HepG2 (cell line): ENCODE measurements around the gene KRTAP5-6. TPM values are rescaled to one million over a fixed set of nuclear protein-coding genes. Genes with fewer than 3 reads are reported as not detected.

Experiments
- ARID4A ChIP-seq: sonication (generic); formaldehyde crosslinking; IDR thresholded peaks from 2 replicates; pipeline ENCODE4 v1.5.0; 2020; ENCODE audit warnings: mild to moderate bottlenecking, missing genetic modification reagents, borderline replicate concordance
- CEBPB ChIP-seq: IDR thresholded peaks from 2 replicates; pipeline ENCODE4 v1.6.1; 2011; ENCODE audit warnings: low read depth, low read length, improper control_type of control experiment, borderline replicate concordance
- ELF3 ChIP-seq: IDR thresholded peaks from 2 replicates; pipeline ENCODE4 v1.6.1; 2016; ENCODE audit warnings: missing genetic modification reagents, missing compliant biosample characterization
- ELF4 ChIP-seq: sonication (generic); formaldehyde crosslinking; IDR thresholded peaks from 2 replicates; pipeline ENCODE4 v1.5.0; 2020; ENCODE audit warnings: missing genetic modification reagents, mild to moderate bottlenecking, moderate library complexity, borderline replicate concordance
- GTF2F1 ChIP-seq: fragments of 150-350 bp; IDR thresholded peaks from 2 replicates; pipeline ENCODE4 v1.6.1; 2014; ENCODE audit warnings: low read length
- HMGXB4 ChIP-seq, 2 experiments: sonication (generic) in 1 of 2; formaldehyde crosslinking in 1 of 2; IDR thresholded peaks; 2 replicates each; pipeline versions ENCODE4 v1.4.0 to v1.6.1; 2018 to 2020; ENCODE audit warnings: missing genetic modification reagents in 2 of 2, borderline replicate concordance in 1 of 2, low read depth in 1 of 2, mild to moderate bottlenecking in 1 of 2, missing biosample characterization in 1 of 2
- MLLT10 ChIP-seq: sonication (generic); formaldehyde crosslinking; IDR thresholded peaks from 2 replicates; pipeline ENCODE4 v1.4.0; 2020; ENCODE audit warnings: missing genetic modification reagents
- PRDM10 ChIP-seq: sonication (generic); formaldehyde crosslinking; IDR thresholded peaks from 2 replicates; pipeline ENCODE4 v1.4.0; 2020; ENCODE audit warnings: low read depth, missing genetic modification reagents
- SIX1 ChIP-seq: sonication (generic); formaldehyde crosslinking; IDR thresholded peaks from 2 replicates; pipeline ENCODE4 v1.4.0; 2020; ENCODE audit warnings: missing genetic modification reagents, borderline replicate concordance
- SNAPC5 ChIP-seq: sonication (generic); formaldehyde crosslinking; IDR thresholded peaks from 2 replicates; pipeline ENCODE4 v1.8.1; 2023; ENCODE audit warnings: mild to moderate bottlenecking, missing genetic modification reagents, borderline replicate concordance
- SRSF1 ChIP-seq: fragments of 200-400 bp; formaldehyde crosslinking; optimal IDR thresholded peaks from 2 replicates; pipeline ENCODE3; 2017; ENCODE audit warnings: mild to moderate bottlenecking, low read depth, low read length, moderate library complexity
- SUZ12 ChIP-seq: fragments of 150-350 bp; IDR thresholded peaks from 2 replicates; pipeline ENCODE4 v1.6.1; 2014; ENCODE audit warnings: low read depth, low read length
- TFDP2 ChIP-seq: sonication (generic); formaldehyde crosslinking; IDR thresholded peaks from 2 replicates; pipeline ENCODE4 v1.4.0; 2020; ENCODE audit warnings: missing genetic modification reagents
- ZNF20 ChIP-seq: sonication (generic); formaldehyde crosslinking; IDR thresholded peaks from 2 replicates; pipeline ENCODE4 v1.4.0; 2020; ENCODE audit warnings: mild to moderate bottlenecking, moderate library complexity, missing genetic modification reagents
- ZNF207 ChIP-seq: fragments of 450-650 bp; IDR thresholded peaks from 2 replicates; pipeline ENCODE4 v1.6.1; 2016; ENCODE audit warnings: antibody characterized with exemption, borderline replicate concordance
- ZNF432 ChIP-seq: sonication (generic); formaldehyde crosslinking; IDR thresholded peaks from 2 replicates; pipeline ENCODE4 v1.5.0; 2020; ENCODE audit warnings: missing genetic modification reagents, mild to moderate bottlenecking, borderline replicate concordance
- ZNF788 ChIP-seq: sonication (generic); formaldehyde crosslinking; IDR thresholded peaks from 2 replicates; pipeline ENCODE4 v1.5.0; 2020; ENCODE audit warnings: mild to moderate bottlenecking, missing genetic modification reagents, borderline replicate concordance
- polyA plus RNA-seq, 8 experiments: library from polyadenylated mRNA; depleted of rRNA in 3 of 8; stranded (reverse) in 7 of 8; unstranded in 1 of 8; fragments of >200 nt; fragmentation: Illumina TruSeq in 4 of 8; extraction: Trizol in 4 of 8; gene quantifications; 2 replicates each; pipeline versions ENCODE4 v1.2.1 to v1.2.3, GENCODE V29; 2011 to 2016; ENCODE audit warnings: low read depth in 4 of 8, missing spikeins in 1 of 8, mixed read lengths in 1 of 8; ENCODE audit not compliant: insufficient read depth in 1 of 8
- total RNA-seq, 5 experiments: library from RNA; depleted of rRNA; stranded (reverse); fragments of >200 nt; fragmentation: Illumina TruSeq; extraction: Trizol; gene quantifications; 2 replicates each; pipeline ENCODE4 v1.2.3, GENCODE V29; 2016; ENCODE audit warnings: low read depth in 1 of 5

Gene KRTAP5-6
- total and polyA plus RNA-seq, 2 of the 13 experiments (the other 11 are each of a cell fraction or from before 2014, with no cell fraction given) = not detected

- no peak; the same call in 1 of the 2 replicates for TF ChIP-seq ARID4A (CRISPR knock-in tag)
- TF ChIP-seq HMGXB4 (CRISPR knock-in tag; IDR thresholded peaks at IDR 0.05; ENCODE audit: borderline replicate concordance in 1 of 2, low read depth in 1 of 2) = peak in 1 of 2 experiments; percentile 39; a peak in 1 of 4 replicates
- no peak for TF ChIP-seq SNAPC5 (CRISPR knock-in tag)
- no peak for TF ChIP-seq SUZ12
- peak; percentile 70; the same call in 1 of the 2 replicates for TF ChIP-seq ELF3 (CRISPR knock-in tag)
- no peak for TF ChIP-seq ZNF432 (CRISPR knock-in tag)
- TF ChIP-seq ZNF20 (CRISPR knock-in tag) = no peak
- no peak for TF ChIP-seq SRSF1
- TF ChIP-seq CEBPB = no peak
- TF ChIP-seq SIX1 (CRISPR knock-in tag) = no peak
- peak; percentile 32 for TF ChIP-seq TFDP2 (CRISPR knock-in tag)
- TF ChIP-seq ELF4 (CRISPR knock-in tag) = no peak
- TF ChIP-seq GTF2F1 = no peak
- no peak for TF ChIP-seq ZNF788
- no peak for TF ChIP-seq ZNF207
- TF ChIP-seq MLLT10 (CRISPR knock-in tag) = no peak
- TF ChIP-seq PRDM10 (CRISPR knock-in tag) = no peak
Observed at GRCh38 chr11:1654388-1655167, 42.4 kb upstream of the KRTAP5-6 start (continued).
